Measurements from ENCODE around the gene ME3.

Gene ME3

GRCh38 chr11:86513746-86514373 is 158.6 kb downstream of the ME3 start:
- ATAC-seq (replicated peaks) (peak; percentile 33 to 37), DNase-seq (no peak)
- H3K36me3 Mint-ChIP-seq: no peaks in the 10 kb centered on the region
- no peaks in the 10 kb centered on the region for H3K9me3 Mint-ChIP-seq
- H3K4me1 Mint-ChIP-seq: peaks cover 8 to 19% of the 10 kb centered on the region in 2 donors
- no peak overlapping the region for H3K4me3 Mint-ChIP-seq
- H3K27me3 Mint-ChIP-seq: no peaks in the 10 kb centered on the region
- peak overlapping the region; percentile 76 for H3K27ac Mint-ChIP-seq

GRCh38 chr11:86513138-86513537 is 159.3 kb downstream of the ME3 start:
- no peaks in the 10 kb centered on the region for H3K9me3 Mint-ChIP-seq
- H3K27me3 Mint-ChIP-seq: no peaks in the 10 kb centered on the region
- ATAC-seq (replicated peaks) (no peak), DNase-seq (no peak)
- H3K4me3 Mint-ChIP-seq: no peak overlapping the region
- H3K4me1 Mint-ChIP-seq: peaks cover 8 to 19% of the 10 kb centered on the region in 2 donors
- H3K27ac Mint-ChIP-seq: no peak overlapping the region
- H3K36me3 Mint-ChIP-seq: no peaks in the 10 kb centered on the region

- ATAC-seq (replicated peaks) (peak; percentile 48 to 54), DNase-seq (no peak)
- no peaks in the 10 kb centered on the region for H3K9me3 Mint-ChIP-seq
- no peaks in the 10 kb centered on the region for H3K27me3 Mint-ChIP-seq
- no peaks in the 10 kb centered on the region for H3K36me3 Mint-ChIP-seq
- H3K4me3 Mint-ChIP-seq: no peak overlapping the region
- no peak overlapping the region for H3K27ac Mint-ChIP-seq
- H3K4me1 Mint-ChIP-seq: peaks cover 8 to 19% of the 10 kb centered on the region in 2 donors
Observed at GRCh38 chr11:86511086-86511551, 161.3 kb downstream of the ME3 start.

- Mint-ChIP-seq H3K27me3 (no peaks in the 10 kb centered on the region), H3K4me1 (peaks cover 8 to 19% of the 10 kb centered on the region in 2 donors), H3K4me3 (no peak overlapping the region), H3K9me3 (no peaks in the 10 kb centered on the region), H3K27ac (no peak overlapping the region), H3K36me3 (no peaks in the 10 kb centered on the region)
- DNase-seq (no peak), ATAC-seq (replicated peaks) (no peak)
Observed at GRCh38 chr11:86510674-86511073, 161.7 kb downstream of the ME3 start.

- no peak overlapping the region for H3K27ac Mint-ChIP-seq
- no peak for ATAC-seq (replicated peaks)
- H3K36me3 Mint-ChIP-seq: no peaks in the 10 kb centered on the region
- DNase-seq: no peak
- H3K4me1 Mint-ChIP-seq: peaks cover 8 to 17% of the 10 kb centered on the region in 2 donors
- no peak overlapping the region for H3K4me3 Mint-ChIP-seq
- no peaks in the 10 kb centered on the region for H3K9me3 Mint-ChIP-seq
- H3K27me3 Mint-ChIP-seq: no peaks in the 10 kb centered on the region
Observed at GRCh38 chr11:86510097-86510496, 162.3 kb downstream of the ME3 start.

GRCh38 chr11:86509588-86509974 is 162.8 kb downstream of the ME3 start:
- peaks cover 8 to 12% of the 10 kb centered on the region in 2 donors for H3K4me1 Mint-ChIP-seq
- no peak overlapping the region for H3K27ac Mint-ChIP-seq
- H3K36me3 Mint-ChIP-seq: no peaks in the 10 kb centered on the region
- H3K4me3 Mint-ChIP-seq: no peak overlapping the region
- no peaks in the 10 kb centered on the region for H3K9me3 Mint-ChIP-seq
- H3K27me3 Mint-ChIP-seq: no peaks in the 10 kb centered on the region
- no peak for DNase-seq
- no peak for ATAC-seq (replicated peaks)

GRCh38 chr11:86508604-86509587 is 163.5 kb downstream of the ME3 start:
- Mint-ChIP-seq H3K27ac (no peak overlapping the region), H3K4me1 (peaks cover 3 to 5% of the 10 kb centered on the region in 2 donors), H3K9me3 (no peaks in the 10 kb centered on the region), H3K36me3 (no peaks in the 10 kb centered on the region), H3K27me3 (no peaks in the 10 kb centered on the region), H3K4me3 (no peak overlapping the region)
- ATAC-seq (replicated peaks): no peak
- no peak for DNase-seq

GRCh38 chr11:86507249-86507845 is 165.1 kb downstream of the ME3 start:
- H3K27ac Mint-ChIP-seq: no peak overlapping the region
- no peaks in the 10 kb centered on the region for H3K36me3 Mint-ChIP-seq
- no peaks in the 10 kb centered on the region for H3K9me3 Mint-ChIP-seq
- ATAC-seq (replicated peaks) (no peak), DNase-seq (no peak)
- no peak overlapping the region for H3K4me3 Mint-ChIP-seq
- no peaks in the 10 kb centered on the region for H3K4me1 Mint-ChIP-seq
- H3K27me3 Mint-ChIP-seq: no peaks in the 10 kb centered on the region

GRCh38 chr11:86506235-86506634 is 166.2 kb downstream of the ME3 start:
- Mint-ChIP-seq H3K9me3 (no peaks in the 10 kb centered on the region), H3K4me1 (no peaks in the 10 kb centered on the region), H3K27me3 (no peaks in the 10 kb centered on the region), H3K4me3 (no peak overlapping the region), H3K36me3 (no peaks in the 10 kb centered on the region), H3K27ac (no peak overlapping the region)
- no peak for DNase-seq
- ATAC-seq (replicated peaks): no peak

GRCh38 chr11:86503131-86503530 is 169.3 kb downstream of the ME3 start:
- Mint-ChIP-seq H3K4me1 (no peaks in the 10 kb centered on the region), H3K27me3 (no peaks in the 10 kb centered on the region), H3K27ac (no peak overlapping the region), H3K4me3 (no peak overlapping the region), H3K9me3 (no peaks in the 10 kb centered on the region), H3K36me3 (no peaks in the 10 kb centered on the region)
- no peak for DNase-seq
- no peak for ATAC-seq (replicated peaks)

- Mint-ChIP-seq H3K27me3 (no peaks in the 10 kb centered on the region), H3K4me1 (no peaks in the 10 kb centered on the region), H3K9me3 (no peaks in the 10 kb centered on the region), H3K27ac (no peak overlapping the region), H3K36me3 (no peaks in the 10 kb centered on the region), H3K4me3 (no peak overlapping the region)
- DNase-seq (no peak), ATAC-seq (replicated peaks) (no peak)
Observed at GRCh38 chr11:86502137-86502642, 170.2 kb downstream of the ME3 start.

- DNase-seq: no peak
- Mint-ChIP-seq H3K4me1 (no peaks in the 10 kb centered on the region), H3K9me3 (no peaks in the 10 kb centered on the region), H3K27ac (no peak overlapping the region), H3K4me3 (no peak overlapping the region), H3K27me3 (no peaks in the 10 kb centered on the region), H3K36me3 (no peaks in the 10 kb centered on the region)
- no peak for ATAC-seq (replicated peaks)
Observed at GRCh38 chr11:86500500-86501140, 171.8 kb downstream of the ME3 start.

- Mint-ChIP-seq H3K27ac (no peak overlapping the region), H3K4me1 (no peaks in the 10 kb centered on the region), H3K9me3 (no peaks in the 10 kb centered on the region), H3K36me3 (no peaks in the 10 kb centered on the region), H3K27me3 (no peaks in the 10 kb centered on the region), H3K4me3 (no peak overlapping the region)
- no peak for ATAC-seq (replicated peaks)
- DNase-seq: no peak
Observed at GRCh38 chr11:86499723-86500129, 172.7 kb downstream of the ME3 start.

GRCh38 chr11:86497836-86498235 is 174.6 kb downstream of the ME3 start:
- H3K9me3 Mint-ChIP-seq: no peaks in the 10 kb centered on the region
- no peaks in the 10 kb centered on the region for H3K36me3 Mint-ChIP-seq
- H3K4me3 Mint-ChIP-seq: no peak overlapping the region
- H3K27me3 Mint-ChIP-seq: no peaks in the 10 kb centered on the region
- no peaks in the 10 kb centered on the region for H3K4me1 Mint-ChIP-seq
- ATAC-seq (replicated peaks): no peak
- H3K27ac Mint-ChIP-seq: no peak overlapping the region
- DNase-seq: no peak
